Stimulated activated CD4-positive, alpha-beta T cell treated with anti-CD3 and anti-CD28 coated beads, Interleukin-1b, Interleukin-23, amount 100 ng/mL, for 1 hour (primary cell): ENCODE measurements around the gene CHODL.

Source experiments
- DNase-seq, 2 donors: peaks; one replicate each; pipeline ENCODE4 v3.0.0-alpha.2; 2020; ENCODE audit warnings: low read depth in 2 of 2

Gene CHODL

GRCh38 chr21:18289876-18290275, 45.2 kb downstream of the CHODL start:
- DNase-seq = no peak

DNA sequence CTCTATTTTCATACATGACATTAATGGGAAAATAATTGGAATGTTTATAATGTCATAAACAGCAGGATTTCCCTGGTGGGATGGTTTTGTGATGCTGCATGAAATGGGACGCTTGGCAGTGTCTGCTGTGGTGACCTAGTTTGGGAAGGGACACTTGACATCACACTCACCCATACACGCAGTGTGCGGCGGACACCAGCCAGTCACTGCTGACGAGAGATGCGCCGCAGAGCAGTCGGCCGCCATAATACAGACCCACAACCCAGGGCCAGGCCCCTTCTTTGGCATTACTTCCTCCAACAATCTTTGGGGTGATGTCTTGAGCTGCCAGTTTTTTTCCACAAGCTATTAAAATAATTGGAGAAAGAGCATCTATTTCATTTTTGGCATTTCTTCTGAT, 49.5 kb downstream of the CHODL start:
- DNase-seq = no peak

DNA sequence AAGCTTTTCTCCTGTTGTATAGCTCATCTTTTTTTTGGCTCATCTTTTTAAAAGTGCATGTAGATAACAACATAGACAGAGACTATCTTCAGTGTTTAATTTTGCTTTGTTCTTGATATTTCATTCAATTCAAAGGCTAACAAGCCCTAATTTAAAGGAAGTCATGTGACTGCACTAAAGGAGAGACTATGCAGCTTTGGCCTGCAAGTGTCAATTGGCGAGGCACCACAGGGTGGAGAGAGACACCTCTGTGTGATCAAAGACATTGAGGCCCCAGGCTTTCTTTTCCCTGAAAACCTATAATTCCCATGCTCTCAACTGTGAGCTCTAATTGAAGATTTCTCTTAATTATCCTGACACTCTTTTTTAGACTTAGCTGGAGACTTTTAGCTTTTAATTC, 53.6 kb downstream of the CHODL start:
- no peak for DNase-seq
